T-helper 1 cell treated with Interleukin-12 subunit alpha and Interleukin-12 subunit beta and Interleukin-4 antibody, amounts not matched to agents 30 ng/mL and 1 ng/mL, for 36 hours (primary cell): Measurements from ENCODE around the gene SLC27A4. TPM values are rescaled to one million over a fixed set of nuclear protein-coding genes. Genes with fewer than 3 reads are reported as not detected.

ENCODE experiments used
- intact Hi-C: fragments of 100-400 bp; cut with micrococcal nuclease; formaldehyde crosslinking; loops from one replicate; pipeline ENCODE4 v1.15.1; 2024
- total RNA-seq: library from RNA; stranded (reverse); gene quantifications from 2 replicates; pipeline ENCODE4 v1.2.3, GENCODE V29; 2022

Gene SLC27A4
- total RNA-seq = 25.3 and 25.8 TPM in 2 replicates

DNA sequence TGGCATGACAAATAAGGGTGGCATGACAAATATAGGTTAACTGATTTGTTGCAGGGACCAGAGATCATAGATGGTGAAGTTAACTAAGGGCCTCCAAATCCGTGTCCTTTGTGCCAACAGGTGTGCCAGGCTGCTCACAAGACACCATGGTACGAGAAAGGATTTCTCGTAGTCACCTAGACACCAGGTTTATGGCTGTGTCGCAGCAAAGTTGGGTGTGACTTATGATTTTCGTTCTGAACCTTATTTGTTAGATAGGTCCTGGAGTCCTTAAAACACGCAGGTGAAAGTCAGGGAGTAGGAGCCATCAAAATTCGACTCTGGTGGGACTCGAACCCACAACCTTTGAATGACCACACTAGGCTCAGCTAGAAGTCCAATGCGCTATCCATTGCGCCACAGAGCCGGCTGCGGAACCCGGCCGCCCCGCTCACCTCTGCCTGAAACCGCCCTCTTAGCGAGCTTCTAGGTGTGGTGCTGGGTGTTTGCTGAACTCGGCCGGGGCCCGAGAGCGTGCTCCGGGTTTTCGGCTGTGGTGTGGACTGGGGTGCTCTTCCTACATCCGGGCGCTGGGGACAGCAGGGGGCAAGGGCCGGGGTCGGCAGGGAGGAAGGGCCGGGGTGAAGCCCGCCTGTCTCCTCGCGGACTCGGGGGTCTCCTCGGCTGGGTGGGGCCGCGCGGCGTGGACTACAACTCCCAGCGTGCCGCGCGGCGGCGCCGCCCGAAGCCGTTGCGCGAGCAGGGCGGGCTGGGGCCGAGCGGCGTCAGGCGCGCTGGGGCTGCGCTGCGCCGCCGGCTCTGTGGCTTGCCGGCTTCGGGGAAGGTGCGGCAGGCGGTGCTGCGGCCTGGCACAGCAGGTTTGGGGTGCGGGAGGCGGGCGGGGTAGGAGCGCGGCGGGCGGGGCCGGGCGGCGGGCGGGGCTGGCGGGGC, at the start of gene SLC27A4:
TSS of gene SLC27A4 (plus strand) at position 767 of the 930 bp plus-strand sequence. CDS start 2,606 bp downstream, outside the sequence.
- intact Hi-C loops = loop anchor here (1.0 to 5.0 kb wide), 7 partner anchors 64 to 1902 kb away; partner anchors contain the start of genes CIZ1, GOLGA2, ODF2 and PTGES2

GRCh38 chr9:128292009-128292408, 48.3 kb upstream of the SLC27A4 start:
- intact Hi-C loops = no loop called here

GRCh38 chr9:128293091-128293490, 47.2 kb upstream of the SLC27A4 start:
- intact Hi-C loops = no loop called here

- intact Hi-C loops = no loop called here
These were observed 46.2 kb upstream of the SLC27A4 start for GRCh38 chr9:128294142-128294541.

GRCh38 chr9:128296340-128297220, 43.7 kb upstream of the SLC27A4 start:
- intact Hi-C loops = no loop called here

DNA sequence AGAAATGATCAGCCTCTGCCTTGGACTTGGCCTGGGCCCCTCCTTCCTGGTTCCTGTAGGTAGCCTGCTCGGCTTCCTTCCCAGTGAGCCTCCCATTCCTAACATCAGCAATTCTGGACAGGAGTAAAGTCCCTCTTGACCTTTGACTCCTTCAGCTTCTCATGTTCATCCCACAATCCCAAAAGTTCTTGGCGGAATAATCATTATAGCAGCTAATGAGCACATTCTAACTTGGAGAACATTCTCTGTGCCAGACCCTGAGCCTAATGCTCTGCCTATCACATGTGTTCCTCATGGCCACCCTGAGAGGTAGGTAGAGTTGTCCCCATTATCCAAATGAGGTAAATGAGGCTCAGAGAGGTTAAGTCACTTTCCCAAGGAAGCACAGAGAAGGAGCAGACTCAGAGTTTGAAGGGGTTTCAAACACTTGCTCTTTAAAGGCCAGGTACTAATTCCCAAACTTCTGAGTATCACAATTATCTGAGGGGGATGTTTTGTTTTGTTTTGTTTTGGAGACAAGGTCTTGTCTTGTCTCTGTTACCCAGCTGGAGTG, 43.0 kb upstream of the SLC27A4 start:
- intact Hi-C loops = no loop called here

DNA sequence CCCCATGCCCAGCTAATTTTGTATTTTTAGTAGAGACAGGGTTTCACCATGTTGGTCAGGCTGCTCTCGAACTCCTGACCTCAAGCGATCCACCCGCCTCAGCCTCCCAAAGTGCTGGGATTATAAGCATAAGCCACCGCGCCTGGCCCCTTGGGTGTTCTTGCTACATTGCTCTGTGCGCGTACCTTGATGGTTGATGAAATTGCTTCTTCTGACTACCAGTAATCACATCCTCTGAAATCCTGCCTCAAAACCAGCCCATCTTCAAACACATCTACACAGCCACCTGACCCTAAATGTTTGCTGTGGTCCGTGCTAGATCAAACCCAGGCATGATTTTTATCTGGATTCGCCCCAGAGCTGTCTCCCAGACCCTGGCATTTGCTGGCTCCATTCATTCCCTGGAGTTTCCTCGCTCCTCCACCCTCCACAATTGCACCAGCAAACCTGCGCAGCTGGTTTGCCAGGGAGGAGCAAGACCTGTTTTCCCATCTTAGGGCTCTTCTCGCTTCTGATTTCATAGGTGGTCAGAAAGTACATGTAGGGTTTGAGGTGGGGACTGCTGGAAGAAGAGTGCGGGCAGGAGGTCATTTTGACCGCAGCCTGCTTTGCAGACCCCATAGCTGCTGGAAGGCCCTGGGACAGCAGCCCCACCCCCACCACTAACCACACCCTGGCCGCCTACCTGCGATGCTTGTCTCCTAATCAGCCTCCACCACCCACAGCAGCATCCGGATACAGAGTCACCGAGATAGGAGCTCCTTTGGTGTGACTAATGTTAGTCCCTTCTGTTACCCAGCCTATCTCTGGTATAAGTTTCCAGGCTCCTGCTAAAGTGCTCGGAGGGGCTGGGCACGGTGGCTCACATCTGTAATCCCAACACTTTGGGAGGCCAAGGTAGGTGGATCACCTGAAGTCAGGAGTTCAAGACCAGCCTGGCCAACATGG, 41.5 kb upstream of the SLC27A4 start:
- intact Hi-C loops = no loop called here

DNA sequence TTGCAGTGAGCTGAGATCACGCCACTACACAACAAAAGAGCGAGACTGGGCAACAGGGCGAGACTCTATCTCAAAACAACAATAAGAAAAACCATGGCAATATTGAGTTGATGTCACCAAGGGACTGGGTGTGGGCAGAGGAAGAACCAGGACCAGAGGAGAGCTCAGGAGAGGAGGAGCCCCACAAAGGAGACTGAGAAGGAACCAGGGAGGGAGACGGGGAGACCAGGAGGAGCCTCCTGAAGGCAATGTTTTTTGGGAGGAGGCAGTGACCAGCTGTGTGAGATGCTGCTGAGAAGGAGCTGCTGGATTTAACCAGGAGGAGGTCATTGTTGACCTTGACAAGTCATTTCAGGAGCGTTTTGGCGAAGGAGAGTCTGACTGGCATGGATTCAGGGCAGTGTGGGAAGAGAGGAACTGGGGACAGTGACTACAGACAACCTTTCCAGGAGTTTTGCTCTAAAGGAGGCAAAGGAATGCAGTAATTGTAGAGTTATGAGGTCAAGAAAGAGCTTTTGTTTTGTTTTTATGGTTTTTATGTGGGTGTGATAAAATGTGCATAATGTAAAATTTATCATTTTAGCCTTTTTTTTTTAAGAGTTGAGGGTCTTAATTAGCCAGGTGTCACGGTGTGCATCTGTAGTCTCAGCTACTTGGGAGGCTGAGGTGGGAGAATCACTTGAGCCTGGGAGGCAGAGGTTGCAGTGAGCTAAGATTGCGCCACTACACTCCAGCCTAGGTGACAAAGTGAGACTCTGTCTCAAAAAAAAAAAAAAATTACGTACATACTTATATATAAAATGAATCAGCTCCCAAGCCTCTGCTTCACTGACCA, 36.0 kb upstream of the SLC27A4 start:
- intact Hi-C loops = no loop called here

DNA sequence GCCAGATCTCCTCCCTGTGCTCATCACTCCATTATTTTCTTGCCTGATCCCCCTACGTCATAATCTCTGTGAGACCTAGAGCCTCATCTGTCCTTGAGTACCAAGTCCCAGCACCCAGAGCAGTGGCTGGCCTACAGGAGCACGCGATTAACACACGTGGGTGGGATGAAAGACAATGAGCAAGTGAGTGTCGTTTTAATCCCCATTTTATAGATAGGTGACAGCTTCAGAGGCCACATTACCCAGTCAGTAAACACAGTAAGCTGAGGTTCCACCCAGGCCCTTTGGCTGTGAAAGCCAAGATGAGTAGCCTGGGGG, 35.4 kb upstream of the SLC27A4 start:
- intact Hi-C loops = no loop called here

- intact Hi-C loops = no loop called here
These were observed 30.8 kb upstream of the SLC27A4 start for GRCh38 chr9:128309551-128309950.

- intact Hi-C loops = no loop called here
These were observed 29.9 kb upstream of the SLC27A4 start for GRCh38 chr9:128310461-128310860.

GRCh38 chr9:128314697-128315096, 25.6 kb upstream of the SLC27A4 start:
- intact Hi-C loops = no loop called here

DNA sequence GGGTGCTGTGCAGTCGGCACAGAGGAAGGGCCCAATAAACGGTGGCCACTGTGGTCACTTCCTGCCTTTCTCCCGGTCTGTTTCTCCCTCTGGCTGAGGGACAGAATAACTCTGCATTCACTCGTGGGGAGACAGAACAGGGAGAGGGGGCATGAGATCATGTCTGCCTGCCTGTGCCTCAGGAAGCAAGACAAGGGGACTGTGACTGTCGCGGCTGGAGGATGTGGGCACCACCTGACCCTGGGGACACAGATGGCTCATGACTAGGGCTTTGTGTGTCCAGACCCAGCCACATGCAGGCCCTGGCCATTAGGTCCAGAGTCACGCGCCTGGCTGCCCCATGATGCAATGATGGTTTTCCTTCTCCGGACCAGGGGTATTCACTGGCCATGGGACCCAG, 23.9 kb upstream of the SLC27A4 start:
- intact Hi-C loops = no loop called here

DNA sequence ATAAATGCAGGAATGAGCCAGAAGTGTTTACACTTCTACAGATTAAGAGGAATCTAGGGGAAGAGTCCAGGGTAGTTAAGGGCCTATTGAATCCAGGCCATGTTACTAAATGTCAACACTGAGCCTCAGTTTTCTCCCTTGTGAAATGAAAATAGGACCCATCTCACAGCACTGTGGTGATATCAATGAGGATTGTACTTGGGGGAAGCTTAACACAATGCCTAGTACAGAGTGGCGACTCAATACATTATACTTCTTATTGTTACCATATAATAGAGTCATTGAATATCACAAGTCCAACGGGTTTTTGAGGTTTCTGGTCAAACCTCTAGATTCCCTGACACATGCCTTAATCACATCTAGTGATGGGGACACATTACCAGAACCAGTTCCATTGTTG, 22.7 kb upstream of the SLC27A4 start:
- intact Hi-C loops = no loop called here

GRCh38 chr9:128321343-128321742, 19.0 kb upstream of the SLC27A4 start:
- intact Hi-C loops = loop anchor here (5.0 kb wide), 1 partner anchor 506 kb away; the partner anchor contains the start of gene SPOUT1

DNA sequence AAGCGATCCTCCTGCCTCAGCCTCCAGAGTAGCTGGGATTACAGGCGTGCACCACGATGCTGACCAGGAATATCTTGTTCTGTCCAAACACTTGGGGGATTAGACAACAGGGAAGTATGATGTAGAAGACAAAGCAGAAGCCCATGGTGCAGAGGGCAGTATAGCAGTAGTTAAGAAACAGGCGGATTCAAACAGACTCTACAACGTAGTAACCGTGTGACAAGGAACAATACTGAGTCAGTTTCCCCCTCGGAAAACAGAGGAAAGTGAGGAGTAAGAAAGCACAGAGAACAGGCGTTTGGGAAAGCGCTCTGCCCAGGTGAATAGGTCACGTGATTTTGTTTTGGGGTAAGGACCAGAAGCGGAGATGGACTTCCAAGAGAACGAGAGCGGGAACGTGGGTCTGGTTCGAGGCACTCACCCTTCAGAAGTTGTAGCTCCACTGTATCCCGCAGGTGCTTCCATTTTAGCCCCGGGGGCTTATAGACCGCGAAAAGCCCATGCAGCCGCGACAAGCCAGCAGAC, 18.4 kb upstream of the SLC27A4 start:
- intact Hi-C loops = loop anchor here (1.0 to 5.0 kb wide), 17 partner anchors 19 to 709 kb away; partner anchors contain the start of genes BBLN, CIZ1, DYNC2I2 and GOLGA2

DNA sequence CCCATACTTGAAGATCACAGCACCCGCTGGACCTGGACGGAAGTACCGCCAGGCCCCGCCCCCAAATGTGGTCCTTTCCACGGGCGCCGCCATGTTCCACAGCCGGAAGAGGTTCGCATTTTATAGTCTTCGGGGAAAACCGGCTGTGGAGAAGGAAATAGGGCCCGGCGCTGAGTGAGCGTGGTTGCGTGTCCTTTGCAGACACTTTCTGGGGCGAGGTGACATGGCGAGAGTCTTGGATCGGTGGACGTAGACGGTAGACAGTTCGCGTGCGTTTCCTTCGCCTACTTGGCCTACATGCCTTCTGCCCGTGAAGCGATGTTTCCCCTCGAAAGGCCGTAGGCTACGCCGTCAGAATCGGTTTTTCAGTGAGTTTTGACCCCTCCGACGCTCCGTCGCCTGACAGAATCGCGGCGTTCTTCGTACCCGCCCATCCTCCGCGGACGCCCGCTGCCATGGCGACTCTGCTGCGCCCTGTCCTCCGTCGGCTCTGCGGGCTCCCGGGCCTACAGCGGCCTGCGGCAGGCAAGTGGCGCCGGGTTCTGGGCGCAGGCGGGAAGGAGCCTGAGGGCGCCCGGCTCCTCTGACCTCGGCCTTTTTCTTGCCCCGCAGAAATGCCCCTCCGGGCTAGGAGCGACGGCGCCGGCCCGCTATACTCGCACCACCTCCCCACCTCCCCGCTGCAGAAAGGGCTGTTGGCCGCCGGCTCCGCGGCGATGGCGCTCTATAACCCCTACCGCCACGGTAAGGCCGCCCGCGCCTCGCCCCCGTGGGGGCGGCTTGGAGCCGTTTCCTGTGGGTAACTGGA, 17.7 kb upstream of the SLC27A4 start, which contains the start of the genes COQ4 and TRUB2:
TSS of gene COQ4 (plus strand) at position 436 of the 808 bp plus-strand sequence. CDS start at position 456, 20 bp downstream.
TSS of gene TRUB2 (minus strand) at position 44 of the 808 bp plus-strand sequence. CDS start at position 5, 39 bp downstream.
- intact Hi-C loops = loop anchor here (1.0 to 5.0 kb wide), 17 partner anchors 19 to 710 kb away; partner anchors contain the start of genes BBLN, CIZ1, DYNC2I2 and GOLGA2

- intact Hi-C loops = loop anchor here (2.0 to 5.0 kb wide), 8 partner anchors 40 to 710 kb away; partner anchors contain the start of genes CIZ1, KYAT1, PTGES2 and SPOUT1
These were observed 17.1 kb upstream of the SLC27A4 start for GRCh38 chr9:128323212-128323730.
